Panc1 (cell line): ENCODE measurements around the gene ARPC2. TPM values are rescaled to one million over a fixed set of nuclear protein-coding genes. Genes with fewer than 3 reads are reported as not detected.

Source experiments
- ATAC-seq: fragments of 200-7000 bp; cut with Tn5 transposase; 2 replicates; pipeline ENCODE4 v1.9.1; 2020; ENCODE audit warnings: mild to moderate bottlenecking, moderate library complexity
- BruUV-seq: library from RNA; stranded (reverse); fragments of 400-500 nt; replicated peaks from 2 replicates; lab custom pipeline; 2021; lab: Mats Ljungman, UMichigan
- CTCF ChIA-PET: fragments of 300-600 bp; sonication (Branson Sonifier 250); formaldehyde crosslinking; loops from one replicate; lab custom pipeline; 2022; ENCODE audit warnings: antibody characterized with exemption; lab: Charles Lee
- POLR2A ChIA-PET: fragments of 300-600 bp; sonication (Branson Sonifier 250); formaldehyde crosslinking; loops from one replicate; lab custom pipeline; 2022; ENCODE audit warnings: antibody characterized with exemption; lab: Charles Lee
- DNase-seq: peaks from one replicate; pipeline ENCODE4 v3.0.0-alpha.2; 2010; ENCODE audit warnings: low read depth, low spot score
- H3K27ac ChIP-seq: 2 replicates; pipeline ENCODE4 v1.5.1; 2011; ENCODE audit warnings: mild to moderate bottlenecking, low read length, inconsistent platforms
- H3K27me3 ChIP-seq: fragments of 200-500 bp; sonication (Bioruptor generic); 2 replicates; pipeline ENCODE4 v1.6.0; 2014; ENCODE audit warnings: low read length, inconsistent platforms; ENCODE audit not compliant: control insufficient read depth, insufficient read depth
- H3K36me3 ChIP-seq: fragments of 200-500 bp; sonication (Bioruptor generic); 2 replicates; pipeline ENCODE4 v1.5.1; 2014; ENCODE audit warnings: inconsistent platforms, mild to moderate bottlenecking, low read length, moderate library complexity; ENCODE audit not compliant: control insufficient read depth, insufficient read depth
- H3K4me1 ChIP-seq: 2 replicates; pipeline ENCODE4 v1.5.1; 2011; ENCODE audit warnings: inconsistent platforms, mild to moderate bottlenecking, low read length, moderate library complexity; ENCODE audit not compliant: control insufficient read depth, insufficient read depth
- H3K4me3 ChIP-seq, 2 experiments: 2 replicates each; pipeline ENCODE4 v1.5.1; 2011 to 2012; ENCODE audit warnings: low read depth in 2 of 2, low read length in 2 of 2, mild to moderate bottlenecking in 2 of 2, inconsistent platforms in 1 of 2, moderate library complexity in 1 of 2
- H3K9me3 ChIP-seq: fragments of 200-500 bp; sonication (Bioruptor generic); 2 replicates; pipeline ENCODE4 v1.5.1; 2014; ENCODE audit warnings: low read depth, mild to moderate bottlenecking, inconsistent platforms, low read length, moderate library complexity; ENCODE audit not compliant: control insufficient read depth, insufficient read depth
- CTCF ChIP-seq: fragments of 450-650 bp; IDR thresholded peaks from 2 replicates; pipeline ENCODE4 v1.5.1; 2017; ENCODE audit warnings: mild to moderate bottlenecking
- POLR2AphosphoS5 ChIP-seq: IDR thresholded peaks from 2 replicates; pipeline ENCODE4 v1.6.1; 2012; ENCODE audit warnings: mild to moderate bottlenecking, low read depth, low read length, moderate library complexity
- REST ChIP-seq, 2 experiments: IDR thresholded peaks; 2 replicates each; pipeline ENCODE4 v1.6.1; 2011 to 2012; ENCODE audit warnings: low read depth in 2 of 2, control low read depth in 1 of 2, low read length in 1 of 2, mild to moderate bottlenecking in 1 of 2, moderate library complexity in 1 of 2; ENCODE audit not compliant: insufficient read depth in 1 of 2
- SIN3A ChIP-seq: IDR thresholded peaks from 2 replicates; pipeline ENCODE4 v1.6.1; 2012; ENCODE audit warnings: low read depth, mild to moderate bottlenecking, low read length, moderate library complexity, borderline replicate concordance; ENCODE audit not compliant: insufficient read depth
- TCF7L2 ChIP-seq: IDR thresholded peaks from 2 replicates; pipeline ENCODE4 v1.6.1; 2011; ENCODE audit warnings: mild to moderate bottlenecking, low read depth, low read length, inconsistent platforms
- in situ Hi-C: cut with HindIII; loops from 2 replicates; pipeline ENCODE4 v1.10.0; 2016; ENCODE audit warnings: low sequenced_read_pairs, low pct_unique_long_range_greater_than_20kb
- intact Hi-C: fragments of 100-400 bp; cut with micrococcal nuclease; formaldehyde crosslinking; loops from one replicate; pipeline ENCODE4 v1.10.0; 2022; ENCODE audit not compliant: unreplicated experiment
- total RNA-seq: library from RNA; stranded (reverse); gene quantifications from one replicate; pipeline ENCODE4 v1.2.1, GENCODE V29; 2021; ENCODE audit not compliant: unreplicated experiment

The ARPC2 gene
- total RNA-seq, 1 experiment from 2014 or later, result 248 TPM

GRCh38 chr2:218264773-218265561, 48.0 kb downstream of the ARPC2 start:
- TF ChIP-seq SIN3A (no peak), POLR2AphosphoS5 (no peak), REST (IDR thresholded peaks at IDR 0.05; ENCODE audit: insufficient read depth in 1 of 2, low read depth in 2 of 2, low read length in 1 of 2) (no peak), CTCF (no peak), TCF7L2 (no peak)
- ChIA-PET POLR2A (no interaction called here), CTCF (no interaction called here)
- Histone ChIP-seq H3K4me1 (peaks cover 8% of the 10 kb centered on the region; the same call in 1 of the 2 replicates), H3K9me3 (no peaks in the 10 kb centered on the region), H3K36me3 (peaks cover 10% of the 10 kb centered on the region), H3K27ac (no peak overlapping the region), H3K27me3 (no peaks in the 10 kb centered on the region), H3K4me3 (no peak overlapping the region)
- no peak for DNase-seq
- intact Hi-C loops (no loop called here), in situ Hi-C loops (no loop called here)
- no TSS peak for BruUV-seq
- ATAC-seq, result no peak

- BruUV-seq, result no TSS peak
- Histone ChIP-seq H3K27me3 (no peaks in the 10 kb centered on the region), H3K4me1 (peaks cover 8% of the 10 kb centered on the region; the same call in 1 of the 2 replicates), H3K27ac (no peak overlapping the region), H3K4me3 (no peak overlapping the region), H3K9me3 (no peaks in the 10 kb centered on the region), H3K36me3 (peaks cover 12% of the 10 kb centered on the region)
- DNase-seq (no peak), ATAC-seq (no peak)
- ChIA-PET CTCF (no interaction called here), POLR2A (no interaction called here)
- intact Hi-C loops (no loop called here), in situ Hi-C loops (no loop called here)
- no peak for TF ChIP-seq CTCF
- TF ChIP-seq POLR2AphosphoS5, result no peak
Observed at GRCh38 chr2:218265626-218266025, 48.6 kb downstream of the ARPC2 start.
